ENCODE data around the gene ACADL. TPM values are rescaled to one million over a fixed set of nuclear protein-coding genes. Genes with fewer than 3 reads are reported as not detected.

The ACADL gene
- total RNA-seq, 5 donors from 2014 or later (not counting 1 experiment from before 2014, with no cell fraction given) = not detected

DNA sequence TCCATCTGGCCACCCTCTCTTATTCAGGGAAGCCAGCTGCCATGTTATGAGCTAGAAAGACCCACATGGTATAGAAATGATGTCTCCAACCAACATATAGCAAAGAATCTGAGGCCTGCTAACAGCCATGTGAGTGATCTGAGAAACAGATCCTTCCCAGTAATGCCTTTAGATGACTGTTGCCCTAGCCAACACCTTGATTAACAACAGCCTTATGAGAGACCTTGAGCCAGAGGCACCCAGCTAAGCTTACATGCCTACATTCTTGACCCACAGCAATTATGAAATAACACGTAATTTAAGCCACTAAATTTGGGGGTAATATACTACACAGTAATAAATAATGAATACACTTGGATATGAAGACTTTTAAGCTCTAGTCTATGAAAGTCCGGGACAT lies 67.0 kb downstream of the ACADL start:
- no CpG with 5 or more reads among the region's 2 CpGs for WGBS (ENCODE audit: insufficient coverage)
- H3K36me3 Mint-ChIP-seq = peaks cover 16% of the 10 kb centered on the region
- no peak overlapping the region for H3K27ac Mint-ChIP-seq
- no peaks in the 10 kb centered on the region for H3K4me1 ChIP-seq (ENCODE audit: control insufficient read depth in 1 of 2, extremely low read depth in 1 of 2, insufficient read depth in 2 of 2, low read length in 2 of 2)
- H3K4me3 Mint-ChIP-seq = no peak overlapping the region
- H3K27ac ChIP-seq (ENCODE audit: low read length) = no peak overlapping the region
- no peak overlapping the region for H3K4me3 ChIP-seq (ENCODE audit: control insufficient read depth in 1 of 2, extremely low read depth in 1 of 2, low read length in 1 of 2)
- ChIA-PET CTCF (interaction anchor here in 1 of 2 donors (1.0 to 1.1 kb wide), 2 partner anchors 30 to 41 kb away, joined by 3 read pairs; no protein-coding TSS in a partner anchor), POLR2A (interaction anchor here in 1 of 2 donors (0.6 kb wide), 1 partner anchor 32 kb away, joined by 3 read pairs; no protein-coding TSS in a partner anchor)
- no peaks in the 10 kb centered on the region for H3K27me3 Mint-ChIP-seq
- no peaks in the 10 kb centered on the region for H3K9me3 ChIP-seq
- H3K9me3 Mint-ChIP-seq = no peaks in the 10 kb centered on the region
- H3K27me3 ChIP-seq (replicated peaks in 1 of 2; ENCODE audit: control insufficient read depth in 2 of 2, extremely low read depth in 1 of 2, insufficient read depth in 2 of 2, low read length in 1 of 2) = no peaks in the 10 kb centered on the region
- peaks cover 8 to 12% (median 9%) of the 10 kb centered on the region in 3 donors for H3K4me1 Mint-ChIP-seq
- no peak for DNase-seq
- peaks cover 0 to 3% of the 10 kb centered on the region in 2 donors for H3K36me3 ChIP-seq (ENCODE audit: control insufficient read depth in 2 of 2, extremely low read depth in 1 of 2, insufficient read depth in 1 of 2, low read length in 1 of 2)
- ATAC-seq (replicated peaks in 1 of 4) = no peak

DNA sequence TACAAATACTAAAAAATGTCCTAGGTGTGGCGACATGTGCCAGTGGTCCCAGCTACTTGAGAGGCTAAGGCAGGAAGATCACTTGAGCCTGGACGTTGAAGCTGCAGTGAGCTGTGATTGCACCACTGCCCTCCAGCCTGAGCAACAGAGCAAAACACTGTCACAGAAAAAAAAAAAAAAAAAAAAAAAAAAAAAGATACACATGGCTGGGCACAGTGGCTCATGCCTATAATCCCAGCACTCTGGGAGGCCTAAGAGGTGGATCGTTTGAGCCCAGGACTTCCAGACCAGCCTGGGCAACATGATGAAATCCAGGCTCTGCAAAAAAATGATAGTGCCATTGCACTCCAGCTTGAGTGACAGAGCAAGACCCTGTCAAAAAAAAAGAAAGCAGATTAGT lies 67.7 kb downstream of the ACADL start:
- Histone ChIP-seq H3K36me3 (ENCODE audit: control insufficient read depth in 2 of 2, extremely low read depth in 1 of 2, insufficient read depth in 1 of 2, low read length in 1 of 2) (peaks cover 0 to 3% of the 10 kb centered on the region in 2 donors), H3K27me3 (replicated peaks in 1 of 2; ENCODE audit: control insufficient read depth in 2 of 2, extremely low read depth in 1 of 2, insufficient read depth in 2 of 2, low read length in 1 of 2) (no peaks in the 10 kb centered on the region), H3K27ac (ENCODE audit: low read length) (no peak overlapping the region), H3K9me3 (no peaks in the 10 kb centered on the region), H3K4me1 (ENCODE audit: control insufficient read depth in 1 of 2, extremely low read depth in 1 of 2, insufficient read depth in 2 of 2, low read length in 2 of 2) (no peaks in the 10 kb centered on the region), H3K4me3 (ENCODE audit: control insufficient read depth in 1 of 2, extremely low read depth in 1 of 2, low read length in 1 of 2) (no peak overlapping the region)
- Mint-ChIP-seq H3K36me3 (peaks cover 16% of the 10 kb centered on the region), H3K4me1 (peaks cover 3 to 5% (median 4%) of the 10 kb centered on the region in 3 donors), H3K27me3 (no peaks in the 10 kb centered on the region), H3K4me3 (no peak overlapping the region), H3K9me3 (no peaks in the 10 kb centered on the region), H3K27ac (no peak overlapping the region)
- POLR2A ChIA-PET = no interaction called here
- WGBS (ENCODE audit: insufficient coverage) = 100% methylated on average over 1 of the region's 3 CpGs
- ATAC-seq (replicated peaks in 1 of 4) = no peak
- no peak for DNase-seq
- CTCF ChIA-PET = interaction anchor here (0.6 to 1.1 kb wide), 5 partner anchors 9 to 147 kb away, joined by 3 to 8 read pairs (median 4); no protein-coding TSS in a partner anchor

DNA sequence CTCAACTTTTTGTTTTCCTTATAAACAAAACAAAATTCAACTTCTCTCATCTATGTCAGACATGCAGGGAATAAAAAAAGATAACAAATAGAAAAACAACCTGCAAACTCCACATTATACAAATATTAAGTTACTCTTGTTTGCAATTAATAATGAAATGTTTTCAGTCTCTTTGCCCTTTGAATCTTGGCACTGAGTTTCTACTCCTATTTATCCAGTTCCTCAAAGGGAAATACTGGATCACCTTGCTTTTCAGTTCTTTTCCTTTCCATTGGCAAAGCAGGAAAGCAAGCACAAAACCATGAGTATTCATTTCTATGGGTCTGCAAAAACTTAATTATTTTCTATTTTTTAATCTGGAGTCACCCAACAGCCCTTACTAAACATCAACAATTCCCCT lies 77.6 kb downstream of the ACADL start:
- peaks cover 0 to 4% (median 0%) of the 10 kb centered on the region in 3 donors for H3K4me1 Mint-ChIP-seq
- POLR2A ChIA-PET = no interaction called here
- Histone ChIP-seq H3K27me3 (replicated peaks in 1 of 2; ENCODE audit: control insufficient read depth in 2 of 2, extremely low read depth in 1 of 2, insufficient read depth in 2 of 2, low read length in 1 of 2) (no peaks in the 10 kb centered on the region), H3K27ac (ENCODE audit: low read length) (no peak overlapping the region), H3K36me3 (ENCODE audit: control insufficient read depth in 2 of 2, extremely low read depth in 1 of 2, insufficient read depth in 1 of 2, low read length in 1 of 2) (peaks cover 3 to 7% of the 10 kb centered on the region in 2 donors), H3K4me1 (ENCODE audit: control insufficient read depth in 1 of 2, extremely low read depth in 1 of 2, insufficient read depth in 2 of 2, low read length in 2 of 2) (no peaks in the 10 kb centered on the region), H3K4me3 (ENCODE audit: control insufficient read depth in 1 of 2, extremely low read depth in 1 of 2, low read length in 1 of 2) (no peak overlapping the region), H3K9me3 (no peaks in the 10 kb centered on the region)
- H3K9me3 Mint-ChIP-seq = peaks cover 2 to 27% (median 3%) of the 10 kb centered on the region in 3 donors
- H3K27me3 Mint-ChIP-seq = no peaks in the 10 kb centered on the region
- peaks cover 53% of the 10 kb centered on the region for H3K36me3 Mint-ChIP-seq
- DNase-seq = no peak
- no peak overlapping the region for H3K4me3 Mint-ChIP-seq
- no peak overlapping the region for H3K27ac Mint-ChIP-seq
- CTCF ChIA-PET = interaction anchor here in 1 of 2 donors (0.6 to 0.9 kb wide), 2 partner anchors 48 to 144 kb away, joined by 3 to 4 read pairs; no protein-coding TSS in a partner anchor
- no peak for ATAC-seq (replicated peaks in 1 of 4)

Other genes starting within 250 kb of the ACADL start
- gene RPE, start 222.8 kb downstream of the ACADL start, total RNA-seq = 10 to 100 TPM; 17.9 to 36.7 (median 33.2) TPM
- 10 to 100 TPM in 3 of 5 donors, 1 to 10 TPM in 2; 5.1 to 16.0 (median 12.0) TPM for gene KANSL1L, start 54.0 kb downstream of the ACADL start, total RNA-seq
- gene MYL1, start 89.7 kb upstream of the ACADL start, total RNA-seq = not detected

All from T-cell (primary cell).